ENCODE measurements around the gene HS6ST2.

GRCh38 chrX:132657876-132658275 is 300.6 kb downstream of the HS6ST2 start:
- TF ChIP-seq POLR2AphosphoS5 (IDR thresholded peaks at IDR 0.05; ENCODE audit: borderline replicate concordance, low read depth, low read length) (no peak), EZH2 (IDR thresholded peaks at IDR 0.05) (no peak)

Data from SK-N-MC (cell line).